ENCODE results near the gene PARG.

DNA sequence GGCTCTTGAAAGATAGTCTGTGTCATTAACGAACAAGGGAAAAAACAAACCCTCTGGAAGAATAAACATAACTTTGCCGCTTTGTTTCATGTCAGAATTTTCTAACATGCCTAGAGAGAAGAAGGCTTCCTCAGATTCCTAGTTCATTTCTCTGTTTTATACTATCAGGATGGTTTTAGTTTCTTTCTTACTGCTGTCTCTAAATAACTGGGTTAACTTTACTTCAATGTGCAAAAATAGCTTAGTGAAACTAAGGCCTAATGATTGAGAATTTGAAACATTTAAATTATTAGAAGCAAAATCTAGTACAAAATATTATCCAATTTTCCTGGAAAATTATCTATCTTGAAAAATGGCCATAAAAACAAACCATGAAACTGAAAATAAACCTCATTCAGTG lies 107.6 kb downstream of the PARG start:
- TF ChIP-seq, protein P1, sequence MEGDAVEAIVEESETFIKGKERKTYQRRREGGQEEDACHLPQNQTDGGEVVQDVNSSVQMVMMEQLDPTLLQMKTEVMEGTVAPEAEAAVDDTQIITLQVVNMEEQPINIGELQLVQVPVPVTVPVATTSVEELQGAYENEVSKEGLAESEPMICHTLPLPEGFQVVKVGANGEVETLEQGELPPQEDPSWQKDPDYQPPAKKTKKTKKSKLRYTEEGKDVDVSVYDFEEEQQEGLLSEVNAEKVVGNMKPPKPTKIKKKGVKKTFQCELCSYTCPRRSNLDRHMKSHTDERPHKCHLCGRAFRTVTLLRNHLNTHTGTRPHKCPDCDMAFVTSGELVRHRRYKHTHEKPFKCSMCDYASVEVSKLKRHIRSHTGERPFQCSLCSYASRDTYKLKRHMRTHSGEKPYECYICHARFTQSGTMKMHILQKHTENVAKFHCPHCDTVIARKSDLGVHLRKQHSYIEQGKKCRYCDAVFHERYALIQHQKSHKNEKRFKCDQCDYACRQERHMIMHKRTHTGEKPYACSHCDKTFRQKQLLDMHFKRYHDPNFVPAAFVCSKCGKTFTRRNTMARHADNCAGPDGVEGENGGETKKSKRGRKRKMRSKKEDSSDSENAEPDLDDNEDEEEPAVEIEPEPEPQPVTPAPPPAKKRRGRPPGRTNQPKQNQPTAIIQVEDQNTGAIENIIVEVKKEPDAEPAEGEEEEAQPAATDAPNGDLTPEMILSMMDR (IDR thresholded peaks at IDR 0.05), result no peak
- no peak for TF ChIP-seq ZFX (IDR thresholded peaks at IDR 0.05; ENCODE audit: borderline replicate concordance)

All from 22Rv1 (cell line).